ENCODE measurements around the gene KLHL17.
"Not testable (repeated sequence)": the region's sequence is repeated elsewhere in the genome, so short reads cannot be mapped to it uniquely, and the experiment has no call there.

The KLHL17 gene

DNA sequence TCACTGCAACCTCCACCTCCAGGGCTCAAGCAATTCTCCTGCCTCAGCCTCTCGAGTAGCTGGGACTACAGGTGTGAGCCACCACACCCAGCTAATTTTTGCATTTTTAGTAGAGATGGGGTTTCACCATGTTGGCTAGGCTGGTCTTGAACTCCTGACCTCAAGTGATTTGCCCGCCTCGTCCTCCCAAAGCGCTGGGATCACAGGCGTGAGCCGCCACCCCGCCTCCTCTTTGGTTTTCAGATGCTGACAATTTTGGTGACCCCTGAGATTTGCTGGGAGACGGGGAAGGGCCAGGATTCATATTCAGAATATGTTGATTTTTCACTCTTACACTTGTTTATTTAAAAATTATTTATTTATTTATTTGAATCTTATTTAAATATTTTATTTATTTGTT, 49.7 kb downstream of the KLHL17 start:
- peaks cover 24 to 29% of the 10 kb centered on the region in 2 donors for H3K4me1 ChIP-seq (ENCODE audit: control insufficient read depth in 2 of 2, insufficient read depth in 1 of 2, low read depth in 1 of 2, low read length in 2 of 2)
- not testable (repeated sequence) for H3K27ac ChIP-seq (replicated peaks; ENCODE audit: low read length); H2AK5ac ChIP-seq (ENCODE audit: low read depth, low read length); DNase-seq (ENCODE audit: low spot score); H3K79me1 ChIP-seq (ENCODE audit: low read depth, low read length); H3K4ac ChIP-seq (ENCODE audit: low read length); H3K27me3 ChIP-seq (ENCODE audit: control insufficient read depth in 3 of 3, insufficient read depth in 3 of 3, low read depth in 1 of 3, low read length in 3 of 3); H3K9ac ChIP-seq (ENCODE audit: low read depth, low read length, poor library complexity); H3K9me3 ChIP-seq (replicated peaks in 1 of 2; ENCODE audit: control insufficient read depth in 2 of 2, insufficient read depth in 1 of 2, low read depth in 1 of 2, low read length in 2 of 2); H4K8ac ChIP-seq (ENCODE audit: low read depth, low read length); H2BK5ac ChIP-seq (ENCODE audit: low read length); H3K23ac ChIP-seq (ENCODE audit: low read depth, low read length, poor library complexity); H3K18ac ChIP-seq (ENCODE audit: low read length); H2BK120ac ChIP-seq (ENCODE audit: low read depth, low read length); H3K36me3 ChIP-seq (replicated peaks in 1 of 2; ENCODE audit: control insufficient read depth in 2 of 2, insufficient read depth in 2 of 2, low read length in 2 of 2); H2BK12ac ChIP-seq (ENCODE audit: low read length); H3K4me2 ChIP-seq (ENCODE audit: insufficient read depth, low read length, poor library complexity, severe bottlenecking); H3K14ac ChIP-seq (ENCODE audit: low read length); H2AFZ ChIP-seq (ENCODE audit: low read length); H3K4me3 ChIP-seq (ENCODE audit: low read length in 2 of 2); H2BK15ac ChIP-seq (ENCODE audit: low read length); H4K91ac ChIP-seq (ENCODE audit: low read depth, low read length, poor library complexity)
- WGBS, 2 donors (ENCODE audit: extremely low coverage in 2 of 2, insufficient read length in 2 of 2, insufficient replicate concordance in 1 of 2) = no CpG with 5 or more reads among the region's 8 CpGs

DNA sequence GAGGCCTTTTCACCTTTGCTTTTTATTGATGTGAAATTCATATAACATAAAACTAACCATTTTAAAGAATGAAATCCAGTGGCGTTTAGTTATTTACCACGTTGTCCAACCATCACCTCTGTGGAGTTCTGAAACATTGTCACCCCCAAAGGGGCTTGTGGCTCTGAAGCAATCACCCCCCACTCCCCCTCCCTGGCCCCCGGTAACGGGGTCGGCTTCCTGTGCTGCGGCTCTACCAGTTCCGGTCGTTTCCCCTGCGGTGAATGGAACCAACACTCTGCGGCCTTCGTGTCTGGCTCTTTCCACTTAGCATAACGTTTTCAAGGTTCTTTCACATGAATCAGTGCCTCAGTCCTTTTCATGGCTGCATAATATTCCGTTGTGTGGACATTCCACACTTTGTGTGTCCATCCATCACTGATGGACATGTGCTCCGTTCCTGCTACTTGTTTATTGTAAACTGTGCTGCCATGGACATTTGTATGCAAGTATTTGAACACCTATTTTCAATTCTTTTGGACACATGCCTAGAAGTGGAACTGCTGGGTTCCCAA, 51.1 kb downstream of the KLHL17 start:
- no peak overlapping the region for H3K4me3 ChIP-seq (ENCODE audit: low read length in 2 of 2)
- H3K9me3 ChIP-seq (replicated peaks in 1 of 2; ENCODE audit: control insufficient read depth in 2 of 2, insufficient read depth in 1 of 2, low read depth in 1 of 2, low read length in 2 of 2) = peaks cover 0 to 5% of the 10 kb centered on the region in 2 donors
- no peak overlapping the region for H3K27ac ChIP-seq (replicated peaks; ENCODE audit: low read length)
- H3K4me1 ChIP-seq (ENCODE audit: control insufficient read depth in 2 of 2, insufficient read depth in 1 of 2, low read depth in 1 of 2, low read length in 2 of 2) = peaks cover 15 to 17% of the 10 kb centered on the region in 2 donors
- no peak overlapping the region for H2BK120ac ChIP-seq (ENCODE audit: low read depth, low read length)
- peaks cover 4% of the 10 kb centered on the region for H3K79me1 ChIP-seq (ENCODE audit: low read depth, low read length)
- WGBS, 2 donors (ENCODE audit: extremely low coverage in 2 of 2, insufficient read length in 2 of 2, insufficient replicate concordance in 1 of 2) = no CpG with 5 or more reads among the region's 14 CpGs
- no peak overlapping the region for H2BK12ac ChIP-seq (ENCODE audit: low read length)
- no peaks in the 10 kb centered on the region for H3K36me3 ChIP-seq (replicated peaks in 1 of 2; ENCODE audit: control insufficient read depth in 2 of 2, insufficient read depth in 2 of 2, low read length in 2 of 2)
- H2BK15ac ChIP-seq (ENCODE audit: low read length) = no peak overlapping the region
- no peak overlapping the region for H3K4me2 ChIP-seq (ENCODE audit: insufficient read depth, low read length, poor library complexity, severe bottlenecking)
- H3K14ac ChIP-seq (ENCODE audit: low read length) = no peak overlapping the region
- no peak overlapping the region for H3K9ac ChIP-seq (ENCODE audit: low read depth, low read length, poor library complexity)
- no peak overlapping the region for H4K91ac ChIP-seq (ENCODE audit: low read depth, low read length, poor library complexity)
- no peak overlapping the region for H2AK5ac ChIP-seq (ENCODE audit: low read depth, low read length)
- H4K8ac ChIP-seq (ENCODE audit: low read depth, low read length) = no peak overlapping the region
- H3K27me3 ChIP-seq (ENCODE audit: control insufficient read depth in 3 of 3, insufficient read depth in 3 of 3, low read depth in 1 of 3, low read length in 3 of 3) = peaks cover 0 to 5% (median 0%) of the 10 kb centered on the region in 3 experiments
- no peak overlapping the region for H3K4ac ChIP-seq (ENCODE audit: low read length)
- no peak overlapping the region for H2BK5ac ChIP-seq (ENCODE audit: low read length)
- no peak overlapping the region for H3K23ac ChIP-seq (ENCODE audit: low read depth, low read length, poor library complexity)
- no peak overlapping the region for H2AFZ ChIP-seq (ENCODE audit: low read length)
- no peak overlapping the region for H3K18ac ChIP-seq (ENCODE audit: low read length)
- no peak for DNase-seq (ENCODE audit: low spot score)

DNA sequence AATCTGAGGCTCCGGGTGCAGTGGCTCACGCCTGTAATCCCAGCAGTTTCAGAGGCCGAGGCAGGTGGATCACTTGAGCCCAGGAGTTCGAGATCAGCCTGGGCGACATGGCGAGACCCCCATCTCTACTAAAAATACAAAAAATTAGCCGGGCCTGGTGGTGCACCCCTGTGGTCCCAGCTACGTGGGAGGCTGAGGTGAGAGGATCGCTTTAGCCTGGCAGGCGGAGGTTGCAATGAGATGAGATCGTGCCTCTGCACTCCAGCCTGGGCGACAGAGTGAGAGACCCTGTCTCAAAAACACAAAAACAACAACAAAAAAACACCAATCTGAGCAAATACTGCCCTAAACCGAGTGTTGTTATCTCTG, 52.3 kb downstream of the KLHL17 start:
- WGBS, 2 donors (ENCODE audit: extremely low coverage in 2 of 2, insufficient read length in 2 of 2, insufficient replicate concordance in 1 of 2) = no CpG with 5 or more reads among the region's 13 CpGs
- Histone ChIP-seq H3K4me3 (ENCODE audit: low read length in 2 of 2) (peak overlapping the region in 1 of 2 donors; percentile 55), H2AFZ (ENCODE audit: low read length) (peak overlapping the region; percentile 85), H3K4me1 (ENCODE audit: control insufficient read depth in 2 of 2, insufficient read depth in 1 of 2, low read depth in 1 of 2, low read length in 2 of 2) (peaks cover 13% of the 10 kb centered on the region in 2 donors)
- not testable (repeated sequence) for H2BK120ac ChIP-seq (ENCODE audit: low read depth, low read length); H3K18ac ChIP-seq (ENCODE audit: low read length); H3K4me2 ChIP-seq (ENCODE audit: insufficient read depth, low read length, poor library complexity, severe bottlenecking); H3K79me1 ChIP-seq (ENCODE audit: low read depth, low read length); H3K9ac ChIP-seq (ENCODE audit: low read depth, low read length, poor library complexity); H2BK5ac ChIP-seq (ENCODE audit: low read length); H2BK15ac ChIP-seq (ENCODE audit: low read length); H3K36me3 ChIP-seq (replicated peaks in 1 of 2; ENCODE audit: control insufficient read depth in 2 of 2, insufficient read depth in 2 of 2, low read length in 2 of 2); H2BK12ac ChIP-seq (ENCODE audit: low read length); H3K27me3 ChIP-seq (ENCODE audit: control insufficient read depth in 3 of 3, insufficient read depth in 3 of 3, low read depth in 1 of 3, low read length in 3 of 3); H3K27ac ChIP-seq (replicated peaks; ENCODE audit: low read length); H2AK5ac ChIP-seq (ENCODE audit: low read depth, low read length); H3K9me3 ChIP-seq (replicated peaks in 1 of 2; ENCODE audit: control insufficient read depth in 2 of 2, insufficient read depth in 1 of 2, low read depth in 1 of 2, low read length in 2 of 2); DNase-seq (ENCODE audit: low spot score); H4K91ac ChIP-seq (ENCODE audit: low read depth, low read length, poor library complexity); H4K8ac ChIP-seq (ENCODE audit: low read depth, low read length); H3K23ac ChIP-seq (ENCODE audit: low read depth, low read length, poor library complexity); H3K14ac ChIP-seq (ENCODE audit: low read length); H3K4ac ChIP-seq (ENCODE audit: low read length)

DNA sequence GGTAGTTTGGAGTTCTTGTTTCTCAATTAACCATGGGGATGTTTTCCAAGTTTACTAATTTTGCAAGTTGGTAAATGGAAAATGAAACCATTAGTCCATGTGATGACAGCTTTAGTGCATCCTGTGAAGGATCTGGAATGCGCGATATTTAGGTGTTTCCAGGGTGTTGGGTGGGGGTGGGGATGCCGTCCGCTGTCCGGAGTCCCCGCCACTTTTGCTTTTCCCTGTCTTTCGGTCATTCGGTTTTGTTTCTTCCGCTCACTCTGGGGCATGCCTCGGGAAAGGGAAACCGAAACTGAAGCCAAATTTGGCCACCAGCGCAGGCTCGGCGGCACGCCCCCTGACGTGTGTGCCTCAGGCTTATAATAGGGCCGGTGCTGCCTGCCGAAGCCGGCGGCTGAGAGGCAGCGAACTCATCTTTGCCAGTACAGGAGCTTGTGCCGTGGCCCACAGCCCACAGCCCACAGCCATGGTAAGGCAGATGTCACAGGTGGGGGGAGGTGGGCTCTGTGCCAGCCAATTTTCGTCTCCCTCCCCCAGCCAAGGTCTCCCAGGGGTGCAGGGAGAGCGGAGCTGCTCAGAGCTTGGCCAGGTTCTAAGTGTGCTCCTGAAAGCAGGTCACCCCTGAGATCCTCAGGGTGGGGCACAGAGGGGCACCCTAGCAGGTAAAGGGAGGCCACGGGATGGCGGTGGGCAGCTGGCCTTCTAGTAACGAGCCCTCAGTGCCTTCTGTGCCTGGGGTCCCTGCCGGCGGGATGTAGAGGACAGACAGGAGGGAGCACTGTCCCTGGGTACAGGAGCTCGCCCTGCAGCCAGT, 52.9 kb downstream of the KLHL17 start, which contains the start of gene ISG15:
Gene ISG15, plus strand, starts transcription at position 393 of the 817 bp plus-strand sequence. Its CDS starts 77 bp downstream, at position 470.
- Histone ChIP-seq H3K27ac (replicated peaks; ENCODE audit: low read length) (peak within 1 kb of the TSS; percentile 62), H3K27me3 (ENCODE audit: control insufficient read depth in 3 of 3, insufficient read depth in 3 of 3, low read depth in 1 of 3, low read length in 3 of 3) (peaks cover 0 to 5% (median 0%) of the 10 kb centered on the region in 3 experiments), H3K79me1 (ENCODE audit: low read depth, low read length) (peaks cover 4% of the 10 kb centered on the region), H3K23ac (ENCODE audit: low read depth, low read length, poor library complexity) (peak within 1 kb of the TSS; percentile 67), H3K4me3 (ENCODE audit: low read length in 2 of 2) (peak within 1 kb of the TSS; percentile 55 to 82), H2AFZ (ENCODE audit: low read length) (peak within 1 kb of the TSS; percentile 85), H2BK5ac (ENCODE audit: low read length) (peak within 1 kb of the TSS; percentile 21), H3K4me1 (ENCODE audit: control insufficient read depth in 2 of 2, insufficient read depth in 1 of 2, low read depth in 1 of 2, low read length in 2 of 2) (peaks cover 13% of the 10 kb centered on the region in 2 donors), H2BK12ac (ENCODE audit: low read length) (peak within 1 kb of the TSS; percentile 35), H3K14ac (ENCODE audit: low read length) (peak within 1 kb of the TSS; percentile 91), H3K4me2 (ENCODE audit: insufficient read depth, low read length, poor library complexity, severe bottlenecking) (peak within 1 kb of the TSS; percentile 79), H3K36me3 (replicated peaks in 1 of 2; ENCODE audit: control insufficient read depth in 2 of 2, insufficient read depth in 2 of 2, low read length in 2 of 2) (no peaks in the 10 kb centered on the region), H3K4ac (ENCODE audit: low read length) (peak within 1 kb of the TSS; percentile 32), H3K9me3 (replicated peaks in 1 of 2; ENCODE audit: control insufficient read depth in 2 of 2, insufficient read depth in 1 of 2, low read depth in 1 of 2, low read length in 2 of 2) (peaks cover 0 to 5% of the 10 kb centered on the region in 2 donors), H4K91ac (ENCODE audit: low read depth, low read length, poor library complexity) (peak within 1 kb of the TSS; percentile 96), H3K18ac (ENCODE audit: low read length) (peak within 1 kb of the TSS; percentile 95), H2AK5ac (ENCODE audit: low read depth, low read length) (peak within 1 kb of the TSS; percentile 90), H3K9ac (ENCODE audit: low read depth, low read length, poor library complexity) (peak within 1 kb of the TSS; percentile 65), H2BK120ac (ENCODE audit: low read depth, low read length) (peak within 1 kb of the TSS; percentile 88), H4K8ac (ENCODE audit: low read depth, low read length) (peak within 1 kb of the TSS; percentile 72), H2BK15ac (ENCODE audit: low read length) (peak within 1 kb of the TSS; percentile 92)
- no CpG with 5 or more reads among the region's 30 CpGs for WGBS, 2 donors (ENCODE audit: extremely low coverage in 2 of 2, insufficient read length in 2 of 2, insufficient replicate concordance in 1 of 2)
- no peak for DNase-seq (ENCODE audit: low spot score)
